Breast epithelium (tissue), 4 donors: Measurements from ENCODE around the gene RNASEL. TPM values are rescaled to one million over a fixed set of nuclear protein-coding genes. Genes with fewer than 3 reads are reported as not detected.

Experiments
- DNase-seq, 2 donors: peaks; one replicate each; pipeline ENCODE4 v3.0.0-alpha.2; 2019; ENCODE audit warnings: low spot score in 2 of 2
- H3K27ac ChIP-seq, 2 donors: fragments of 200-600 bp; sonication (generic) in 1 of 2; one replicate each; pipeline ENCODE4 v1.5.1; 2016 to 2019; ENCODE audit warnings: mild to moderate bottlenecking in 1 of 2
- H3K27me3 ChIP-seq, 2 donors: fragments of 200-600 bp; sonication (generic) in 1 of 2; one replicate each; pipeline versions ENCODE4 v1.5.1 to v1.6.0; 2017 to 2019; ENCODE audit warnings: control low read depth in 1 of 2, mild to moderate bottlenecking in 1 of 2
- H3K36me3 ChIP-seq: fragments of 200-600 bp; one replicate; pipeline ENCODE4 v1.5.1; 2019
- H3K4me1 ChIP-seq, 2 donors: fragments of 200-600 bp; sonication (generic); one replicate each; pipeline ENCODE4 v1.5.1; 2016 to 2019; ENCODE audit warnings: control low read depth in 1 of 2
- H3K4me3 ChIP-seq, 3 donors: fragments of 200-600 bp; sonication (generic); 1 replicate in 2 of 3; 2 replicates in 1 of 3; pipeline ENCODE4 v1.5.1; 2016 to 2019; ENCODE audit warnings: mild to moderate bottlenecking in 3 of 3, moderate library complexity in 2 of 3
- H3K9me3 ChIP-seq, 2 donors: fragments of 200-600 bp; sonication (generic) in 1 of 2; one replicate each; pipeline ENCODE4 v1.5.1; 2016 to 2019; ENCODE audit warnings: control low read depth in 1 of 2
- POLR2A ChIP-seq: fragments of 450-650 bp; IDR thresholded peaks from one replicate; pipeline ENCODE4 v1.6.1; 2016; ENCODE audit warnings: antibody characterized with exemption, mild to moderate bottlenecking, moderate library complexity
- POLR2AphosphoS5 ChIP-seq, 3 donors: sonication (generic); formaldehyde crosslinking; IDR thresholded peaks; one replicate each; pipeline ENCODE4 v1.6.1; 2017; ENCODE audit warnings: antibody characterized with exemption in 3 of 3
- intact Hi-C: fragments of 100-400 bp; cut with DNase I; formaldehyde crosslinking; loops from one replicate; pipeline ENCODE4 v1.15.1; 2023; ENCODE audit warnings: low total_unique reads
- total RNA-seq, 3 donors: library from RNA; depleted of rRNA; stranded (reverse); fragments of >200 nt; gene quantifications; one replicate each; pipeline ENCODE4 v1.1.0, GENCODE V29; 2016
- TF ChIP-seq, protein P1 (sequence below), 3 donors: fragments of 450-650 bp; IDR thresholded peaks; one replicate each; pipeline ENCODE4 v1.5.1; 2016 to 2017; ENCODE audit warnings: antibody characterized with exemption in 3 of 3, mild to moderate bottlenecking in 3 of 3, moderate library complexity in 3 of 3

Gene RNASEL
- total RNA-seq, 3 donors from 2014 or later: 10.7 to 14.8 (median 10.8) TPM

DNA sequence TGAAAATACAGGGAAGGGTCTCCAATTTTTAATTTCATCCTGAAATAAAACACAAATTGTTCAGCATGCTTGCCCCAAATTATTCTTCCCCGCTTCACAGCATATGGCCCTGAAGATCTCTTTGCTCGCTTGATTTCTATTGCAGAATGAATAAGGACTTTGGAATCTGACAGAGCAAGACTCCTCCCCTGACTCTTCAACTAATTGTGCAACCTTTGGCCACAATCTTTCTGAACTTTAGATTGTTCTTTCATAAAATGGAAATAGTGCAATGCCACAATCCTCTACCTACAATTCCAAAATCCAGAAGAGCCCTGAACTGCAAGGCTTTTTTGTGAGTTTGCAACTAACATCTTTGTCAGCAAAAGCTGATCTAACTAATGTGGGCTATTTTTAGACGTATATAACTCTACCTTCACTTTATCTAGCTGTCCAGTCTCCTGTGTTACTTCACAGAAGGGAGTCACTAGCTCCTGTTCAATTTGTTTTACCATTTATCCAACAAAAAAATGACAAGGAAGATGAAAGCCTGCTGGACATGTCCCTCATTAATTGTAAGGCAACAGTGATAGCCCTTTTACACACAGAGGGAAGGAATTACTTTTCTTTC is 13.4 kb downstream of the RNASEL start:
- no peaks in the 10 kb centered on the region for H3K9me3 ChIP-seq
- DNase-seq: no peak
- intact Hi-C loops: no loop called here
- no peak overlapping the region for H3K27ac ChIP-seq
- H3K36me3 ChIP-seq: peaks cover 9% of the 10 kb centered on the region
- TF ChIP-seq POLR2A: no peak
- TF ChIP-seq, protein P1, sequence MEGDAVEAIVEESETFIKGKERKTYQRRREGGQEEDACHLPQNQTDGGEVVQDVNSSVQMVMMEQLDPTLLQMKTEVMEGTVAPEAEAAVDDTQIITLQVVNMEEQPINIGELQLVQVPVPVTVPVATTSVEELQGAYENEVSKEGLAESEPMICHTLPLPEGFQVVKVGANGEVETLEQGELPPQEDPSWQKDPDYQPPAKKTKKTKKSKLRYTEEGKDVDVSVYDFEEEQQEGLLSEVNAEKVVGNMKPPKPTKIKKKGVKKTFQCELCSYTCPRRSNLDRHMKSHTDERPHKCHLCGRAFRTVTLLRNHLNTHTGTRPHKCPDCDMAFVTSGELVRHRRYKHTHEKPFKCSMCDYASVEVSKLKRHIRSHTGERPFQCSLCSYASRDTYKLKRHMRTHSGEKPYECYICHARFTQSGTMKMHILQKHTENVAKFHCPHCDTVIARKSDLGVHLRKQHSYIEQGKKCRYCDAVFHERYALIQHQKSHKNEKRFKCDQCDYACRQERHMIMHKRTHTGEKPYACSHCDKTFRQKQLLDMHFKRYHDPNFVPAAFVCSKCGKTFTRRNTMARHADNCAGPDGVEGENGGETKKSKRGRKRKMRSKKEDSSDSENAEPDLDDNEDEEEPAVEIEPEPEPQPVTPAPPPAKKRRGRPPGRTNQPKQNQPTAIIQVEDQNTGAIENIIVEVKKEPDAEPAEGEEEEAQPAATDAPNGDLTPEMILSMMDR (IDR thresholded peaks at IDR 0.05): no peak
- TF ChIP-seq POLR2AphosphoS5 (IDR thresholded peaks at IDR 0.05): no peak
- H3K4me3 ChIP-seq: no peak overlapping the region
- no peaks in the 10 kb centered on the region for H3K27me3 ChIP-seq
- no peaks in the 10 kb centered on the region for H3K4me1 ChIP-seq

DNA sequence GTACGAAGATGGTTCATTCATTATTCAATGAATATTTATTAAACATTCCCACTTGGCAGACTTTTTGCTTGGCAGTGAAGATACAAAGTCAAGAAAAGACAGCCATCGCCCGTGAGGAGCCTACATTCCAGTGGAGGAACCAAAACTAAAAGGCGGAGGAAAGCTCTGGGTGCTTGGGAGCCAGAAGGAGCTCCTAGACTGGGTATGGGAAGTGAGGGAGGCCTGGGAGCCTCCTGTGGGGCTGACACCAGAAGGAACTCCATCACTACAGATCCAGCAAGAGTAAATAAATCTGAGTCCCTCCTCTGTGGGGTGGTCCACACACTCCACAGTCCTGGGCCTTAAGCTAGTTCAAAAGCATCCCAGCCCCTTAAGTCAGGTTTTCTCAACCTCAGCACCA is 14.9 kb downstream of the RNASEL start:
- Histone ChIP-seq H3K36me3 (peaks cover 9% of the 10 kb centered on the region), H3K4me3 (no peak overlapping the region), H3K27ac (no peak overlapping the region), H3K4me1 (no peaks in the 10 kb centered on the region), H3K27me3 (no peaks in the 10 kb centered on the region), H3K9me3 (no peaks in the 10 kb centered on the region)
- DNase-seq: no peak
- intact Hi-C loops: no loop called here
- TF ChIP-seq POLR2AphosphoS5 (IDR thresholded peaks at IDR 0.05): no peak
- no peak for TF ChIP-seq POLR2A
- TF ChIP-seq, protein P1 (IDR thresholded peaks at IDR 0.05): no peak

DNA sequence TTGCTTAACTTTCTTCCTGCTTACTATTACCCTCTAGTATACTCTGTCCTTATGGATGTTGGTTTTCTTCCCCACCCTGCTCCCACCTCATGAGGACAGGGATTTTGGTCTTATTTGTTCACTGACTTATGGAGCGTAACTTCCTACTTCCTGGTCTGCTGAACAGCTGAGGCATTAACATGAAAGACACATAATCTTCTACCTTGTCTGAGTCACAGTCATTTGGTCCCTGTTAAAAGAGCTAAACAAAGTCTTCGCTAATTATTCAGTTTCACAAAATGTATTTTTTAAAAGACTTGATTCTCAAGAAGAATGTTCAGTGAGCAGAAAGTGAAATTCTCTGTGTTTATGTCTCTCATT is 18.5 kb downstream of the RNASEL start:
- TF ChIP-seq POLR2A: no peak
- TF ChIP-seq POLR2AphosphoS5 (IDR thresholded peaks at IDR 0.05): no peak
- TF ChIP-seq, protein P1 (IDR thresholded peaks at IDR 0.05): no peak
- DNase-seq: no peak
- H3K9me3 ChIP-seq: no peaks in the 10 kb centered on the region
- H3K4me1 ChIP-seq: no peaks in the 10 kb centered on the region
- peaks cover 7% of the 10 kb centered on the region for H3K36me3 ChIP-seq
- intact Hi-C loops: no loop called here
- H3K4me3 ChIP-seq: no peak overlapping the region
- no peak overlapping the region for H3K27ac ChIP-seq
- no peaks in the 10 kb centered on the region for H3K27me3 ChIP-seq

DNA sequence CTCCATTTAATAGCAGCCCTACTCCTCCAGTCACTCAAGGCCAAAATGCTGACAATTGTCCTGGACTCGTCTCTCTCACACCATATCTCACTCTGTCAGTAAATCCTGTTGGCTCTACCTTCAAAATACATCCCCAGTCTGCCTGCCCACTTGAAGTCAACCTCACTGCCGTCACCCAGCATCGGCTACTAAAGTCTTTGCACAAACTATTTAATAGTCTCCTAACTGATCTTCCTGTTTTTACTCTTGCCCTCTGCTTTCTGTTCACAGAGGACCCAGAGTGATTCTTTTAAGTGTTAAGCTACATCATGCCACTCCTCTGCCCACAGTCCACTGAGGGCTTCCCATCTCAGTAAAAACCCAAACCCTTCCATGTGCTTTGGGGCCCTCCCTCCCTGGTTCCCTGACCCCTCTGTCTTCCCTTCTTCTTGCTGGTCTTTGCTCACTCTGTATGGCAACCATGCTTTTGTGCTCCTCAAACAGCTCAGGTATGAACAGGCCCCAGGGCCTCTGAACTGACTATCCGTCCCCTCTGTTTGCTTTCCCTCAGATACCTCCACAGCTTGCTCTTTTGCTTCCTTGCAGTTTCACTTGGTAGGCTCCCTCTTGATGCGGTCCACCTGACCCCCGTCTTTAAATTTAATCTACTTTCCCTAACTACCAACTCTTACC is 19.0 kb downstream of the RNASEL start:
- Histone ChIP-seq H3K4me1 (no peaks in the 10 kb centered on the region), H3K27me3 (no peaks in the 10 kb centered on the region), H3K9me3 (no peaks in the 10 kb centered on the region), H3K36me3 (peaks cover 2% of the 10 kb centered on the region), H3K4me3 (no peak overlapping the region), H3K27ac (no peak overlapping the region)
- TF ChIP-seq POLR2AphosphoS5 (IDR thresholded peaks at IDR 0.05): no peak
- TF ChIP-seq, protein P1 (IDR thresholded peaks at IDR 0.05): no peak
- no peak for TF ChIP-seq POLR2A
- intact Hi-C loops: no loop called here
- DNase-seq: no peak

DNA sequence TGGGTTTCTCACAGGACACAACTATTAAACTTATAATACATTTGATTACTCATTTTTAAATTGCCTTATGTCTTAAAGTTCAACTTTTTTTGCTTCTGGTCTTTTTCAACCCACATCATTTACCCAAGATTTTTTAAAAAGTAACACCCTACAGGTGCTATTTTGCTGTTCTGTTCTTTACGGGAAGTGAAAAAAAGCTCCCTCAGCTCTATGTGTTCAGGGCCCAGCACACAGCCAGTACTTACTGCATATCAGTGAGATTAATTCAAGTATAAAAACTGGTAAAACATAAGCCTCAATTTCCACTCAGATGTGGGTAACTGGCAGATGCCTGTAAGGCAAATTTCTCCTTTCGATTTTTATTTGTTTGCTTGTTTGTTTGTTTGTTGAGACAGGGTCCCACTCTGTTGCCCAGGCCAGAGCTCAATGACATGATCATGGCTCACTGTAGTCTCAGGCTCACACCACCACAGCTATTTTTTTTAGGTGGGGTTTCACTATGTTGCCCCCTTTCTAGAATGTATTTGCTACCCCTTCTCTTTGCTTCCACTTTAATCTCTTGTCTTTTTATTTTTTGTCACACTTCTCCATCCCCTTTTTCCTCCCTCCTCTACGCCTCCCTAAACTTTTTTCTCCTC is 20.3 kb downstream of the RNASEL start:
- H3K27me3 ChIP-seq: no peaks in the 10 kb centered on the region
- H3K27ac ChIP-seq: no peak overlapping the region
- no peaks in the 10 kb centered on the region for H3K4me1 ChIP-seq
- H3K36me3 ChIP-seq: no peaks in the 10 kb centered on the region
- no peak for TF ChIP-seq POLR2AphosphoS5 (IDR thresholded peaks at IDR 0.05)
- TF ChIP-seq, protein P1 (IDR thresholded peaks at IDR 0.05): no peak
- no peak for DNase-seq
- intact Hi-C loops: no loop called here
- no peak overlapping the region for H3K4me3 ChIP-seq
- H3K9me3 ChIP-seq: no peaks in the 10 kb centered on the region
